Measurements from ENCODE around the gene KIF15.
A peak's percentile ranks its signal among the peaks of the same experiment; 100 is the strongest.
"Not testable (repeated sequence)": the region's sequence is repeated elsewhere in the genome, so short reads cannot be mapped to it uniquely, and the experiment has no call there.

The KIF15 gene, protein sequence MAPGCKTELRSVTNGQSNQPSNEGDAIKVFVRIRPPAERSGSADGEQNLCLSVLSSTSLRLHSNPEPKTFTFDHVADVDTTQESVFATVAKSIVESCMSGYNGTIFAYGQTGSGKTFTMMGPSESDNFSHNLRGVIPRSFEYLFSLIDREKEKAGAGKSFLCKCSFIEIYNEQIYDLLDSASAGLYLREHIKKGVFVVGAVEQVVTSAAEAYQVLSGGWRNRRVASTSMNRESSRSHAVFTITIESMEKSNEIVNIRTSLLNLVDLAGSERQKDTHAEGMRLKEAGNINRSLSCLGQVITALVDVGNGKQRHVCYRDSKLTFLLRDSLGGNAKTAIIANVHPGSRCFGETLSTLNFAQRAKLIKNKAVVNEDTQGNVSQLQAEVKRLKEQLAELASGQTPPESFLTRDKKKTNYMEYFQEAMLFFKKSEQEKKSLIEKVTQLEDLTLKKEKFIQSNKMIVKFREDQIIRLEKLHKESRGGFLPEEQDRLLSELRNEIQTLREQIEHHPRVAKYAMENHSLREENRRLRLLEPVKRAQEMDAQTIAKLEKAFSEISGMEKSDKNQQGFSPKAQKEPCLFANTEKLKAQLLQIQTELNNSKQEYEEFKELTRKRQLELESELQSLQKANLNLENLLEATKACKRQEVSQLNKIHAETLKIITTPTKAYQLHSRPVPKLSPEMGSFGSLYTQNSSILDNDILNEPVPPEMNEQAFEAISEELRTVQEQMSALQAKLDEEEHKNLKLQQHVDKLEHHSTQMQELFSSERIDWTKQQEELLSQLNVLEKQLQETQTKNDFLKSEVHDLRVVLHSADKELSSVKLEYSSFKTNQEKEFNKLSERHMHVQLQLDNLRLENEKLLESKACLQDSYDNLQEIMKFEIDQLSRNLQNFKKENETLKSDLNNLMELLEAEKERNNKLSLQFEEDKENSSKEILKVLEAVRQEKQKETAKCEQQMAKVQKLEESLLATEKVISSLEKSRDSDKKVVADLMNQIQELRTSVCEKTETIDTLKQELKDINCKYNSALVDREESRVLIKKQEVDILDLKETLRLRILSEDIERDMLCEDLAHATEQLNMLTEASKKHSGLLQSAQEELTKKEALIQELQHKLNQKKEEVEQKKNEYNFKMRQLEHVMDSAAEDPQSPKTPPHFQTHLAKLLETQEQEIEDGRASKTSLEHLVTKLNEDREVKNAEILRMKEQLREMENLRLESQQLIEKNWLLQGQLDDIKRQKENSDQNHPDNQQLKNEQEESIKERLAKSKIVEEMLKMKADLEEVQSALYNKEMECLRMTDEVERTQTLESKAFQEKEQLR (N-terminal part only)

DNA sequence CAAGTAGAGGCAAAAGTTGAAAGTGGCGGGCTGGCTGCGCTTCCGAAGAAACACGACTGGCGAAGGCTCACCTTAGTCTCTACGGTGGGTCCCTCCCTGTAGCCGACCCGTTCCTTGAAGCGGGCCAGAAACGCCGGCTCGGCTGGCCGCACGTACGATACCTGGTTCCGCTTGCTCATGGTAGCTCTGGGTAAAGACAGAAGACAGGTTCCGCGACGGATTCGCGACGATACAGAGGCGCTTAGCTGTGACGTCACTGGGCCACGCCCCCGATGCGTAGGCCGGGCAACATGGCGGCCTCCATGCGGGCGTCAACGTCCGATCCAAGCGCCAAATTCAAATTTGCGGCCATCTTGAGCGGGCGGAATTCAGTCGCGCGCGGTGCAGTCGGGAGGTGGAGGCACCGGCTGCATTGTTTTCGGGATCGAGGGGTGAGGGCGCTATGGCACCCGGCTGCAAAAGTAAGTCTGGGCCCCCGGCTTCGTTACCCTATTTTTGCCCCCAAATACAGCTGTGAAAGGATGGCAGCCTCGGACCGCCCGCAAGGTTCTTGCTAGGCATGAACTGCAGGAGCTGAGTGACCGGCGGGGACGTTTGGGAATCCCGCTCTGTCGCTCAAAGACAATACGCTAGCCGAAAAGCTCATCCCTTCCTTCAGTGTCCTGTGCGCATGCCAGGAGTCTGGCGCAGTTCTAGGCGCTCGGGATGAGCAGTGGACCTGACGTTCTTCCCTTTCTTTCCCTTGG is at the start of gene KIF15, which contains the start of gene KIAA1143:
Gene KIF15, plus strand, starts transcription at position 371 of the 746 bp plus-strand sequence. Its CDS starts 72 bp downstream, at position 443.
Gene KIAA1143, minus strand, starts transcription at position 196 of the 746 bp plus-strand sequence. Its CDS starts 17 bp downstream, at position 179.
- DNase-seq (ENCODE audit: low read depth) = peak; percentile 96

DNA sequence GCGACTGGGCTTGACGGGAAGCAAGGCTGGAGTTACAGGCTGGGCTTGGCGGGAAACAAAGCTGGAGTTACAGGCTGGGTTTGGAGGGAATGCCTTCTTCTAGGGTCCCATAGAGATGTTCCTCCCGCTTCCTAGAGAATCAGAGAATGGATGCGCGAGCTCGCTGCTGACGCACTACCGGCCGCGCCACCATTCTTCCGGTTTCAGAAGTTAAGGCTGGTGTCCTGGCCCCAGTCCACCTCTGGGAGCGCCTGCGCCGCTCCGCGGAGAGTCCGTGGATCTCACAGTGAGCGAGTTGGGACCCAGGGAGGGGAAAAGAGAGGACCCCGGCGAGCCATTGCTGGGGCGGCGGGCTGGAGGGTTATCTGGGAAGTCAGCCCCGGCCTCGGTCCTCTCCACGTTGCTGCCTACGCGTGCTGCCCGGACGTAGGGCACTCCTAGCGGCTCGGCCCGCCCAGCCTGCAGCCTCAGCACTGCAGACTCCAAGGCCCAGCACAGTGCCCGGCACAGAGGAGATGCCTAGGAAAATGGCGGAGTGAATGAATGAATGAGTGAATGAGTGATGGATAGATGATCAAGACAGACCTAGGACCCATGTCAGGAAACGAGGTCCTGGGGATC is 49.0 kb upstream of the KIF15 start, which contains the start of gene ZNF502:
Gene ZNF502, plus strand, starts transcription at position 206 of the 621 bp plus-strand sequence. CDS start 7,602 bp downstream, outside the sequence.
- DNase-seq (ENCODE audit: low read depth) = peak; percentile 47

DNA sequence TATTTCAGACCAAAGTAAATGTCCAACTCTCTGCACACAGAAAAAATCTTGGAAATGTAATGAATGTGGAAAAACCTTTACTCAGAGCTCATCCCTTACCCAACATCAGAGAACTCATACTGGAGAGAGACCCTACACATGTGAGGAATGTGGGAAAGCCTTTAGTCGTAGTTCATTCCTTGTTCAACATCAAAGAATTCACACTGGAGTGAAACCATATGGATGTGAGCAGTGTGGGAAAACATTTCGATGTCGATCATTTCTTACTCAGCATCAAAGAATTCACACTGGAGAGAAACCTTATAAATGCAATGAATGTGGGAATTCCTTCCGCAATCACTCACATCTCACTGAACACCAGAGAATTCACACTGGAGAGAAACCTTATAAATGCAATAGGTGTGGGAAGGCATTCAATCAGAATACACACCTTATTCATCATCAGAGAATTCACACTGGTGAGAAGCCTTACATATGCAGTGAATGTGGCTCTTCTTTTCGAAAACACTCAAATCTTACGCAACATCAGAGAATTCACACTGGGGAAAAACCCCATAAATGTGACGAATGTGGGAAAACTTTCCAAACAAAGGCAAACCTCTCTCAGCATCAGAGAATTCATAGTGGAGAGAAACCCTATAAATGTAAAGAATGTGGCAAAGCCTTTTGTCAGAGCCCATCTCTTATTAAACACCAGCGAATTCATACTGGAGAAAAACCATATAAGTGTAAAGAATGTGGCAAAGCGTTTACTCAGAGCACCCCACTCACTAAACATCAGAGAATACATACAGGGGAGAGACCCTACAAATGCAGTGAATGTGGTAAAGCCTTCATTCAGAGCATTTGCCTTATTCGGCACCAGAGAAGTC is 40.1 kb upstream of the KIF15 start:
- DNase-seq (ENCODE audit: low read depth) = no peak

DNA sequence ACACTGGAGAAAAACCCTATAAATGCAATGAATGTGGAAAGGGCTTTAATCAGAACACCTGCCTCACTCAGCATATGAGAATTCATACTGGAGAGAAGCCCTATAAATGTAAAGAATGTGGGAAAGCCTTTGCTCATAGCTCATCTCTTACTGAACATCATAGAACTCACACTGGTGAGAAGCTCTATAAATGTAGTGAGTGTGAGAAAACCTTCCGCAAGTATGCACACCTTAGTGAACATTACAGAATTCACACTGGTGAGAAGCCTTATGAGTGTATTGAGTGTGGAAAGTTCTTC is 39.5 kb upstream of the KIF15 start:
- DNase-seq (ENCODE audit: low read depth) = no peak

DNA sequence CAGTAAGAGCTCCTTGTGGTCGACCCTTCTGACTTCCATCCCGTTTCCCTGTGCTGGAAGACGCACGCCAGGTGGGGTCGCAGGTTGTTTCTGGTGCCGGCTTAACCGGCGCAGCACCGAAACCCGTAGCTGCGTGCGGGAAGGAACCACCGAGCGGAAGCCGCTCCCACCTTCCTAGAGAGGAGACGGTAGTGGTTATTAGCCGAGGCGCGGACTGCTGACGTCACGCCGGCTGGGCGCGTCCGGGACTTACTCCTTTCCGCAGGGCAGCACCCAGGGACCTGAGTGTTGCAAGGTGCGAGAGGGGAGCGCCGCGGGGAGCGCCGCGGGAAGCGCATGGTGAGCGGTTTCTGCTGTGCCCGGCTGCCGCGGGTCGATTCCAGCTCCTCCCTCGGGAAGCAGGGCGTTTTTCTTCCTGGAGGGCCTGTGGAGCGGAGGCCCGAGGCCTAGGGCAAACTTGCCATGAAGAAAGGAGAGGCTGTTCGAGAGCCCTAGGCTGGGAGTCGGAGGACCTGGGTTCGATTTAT is 32.1 kb upstream of the KIF15 start, which contains the start of gene ZNF501:
Gene ZNF501, plus strand, starts transcription at position 252 of the 527 bp plus-strand sequence. CDS start 4,787 bp downstream, outside the sequence.
- peak; percentile 73 for DNase-seq (ENCODE audit: low read depth)

DNA sequence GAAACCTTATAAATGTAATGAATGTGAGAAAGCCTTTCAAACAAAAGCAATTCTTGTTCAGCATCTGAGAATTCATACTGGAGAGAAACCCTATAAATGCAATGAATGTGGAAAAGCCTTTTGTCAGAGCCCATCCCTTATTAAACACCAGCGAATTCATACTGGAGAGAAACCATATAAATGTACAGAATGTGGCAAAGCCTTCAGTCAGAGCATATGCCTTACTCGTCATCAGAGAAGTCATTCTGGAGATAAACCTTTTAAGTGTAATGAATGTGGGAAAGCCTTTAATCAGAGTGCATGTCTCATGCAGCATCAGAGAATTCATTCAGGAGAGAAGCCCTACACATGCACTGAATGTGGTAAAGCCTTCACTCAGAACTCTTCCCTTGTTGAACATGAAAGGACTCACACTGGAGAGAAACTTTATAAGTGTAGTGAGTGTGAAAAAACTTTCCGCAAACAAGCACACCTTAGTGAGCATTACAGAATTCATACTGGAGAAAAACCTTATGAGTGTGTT is 26.9 kb upstream of the KIF15 start:
- DNase-seq (ENCODE audit: low read depth) = no peak

DNA sequence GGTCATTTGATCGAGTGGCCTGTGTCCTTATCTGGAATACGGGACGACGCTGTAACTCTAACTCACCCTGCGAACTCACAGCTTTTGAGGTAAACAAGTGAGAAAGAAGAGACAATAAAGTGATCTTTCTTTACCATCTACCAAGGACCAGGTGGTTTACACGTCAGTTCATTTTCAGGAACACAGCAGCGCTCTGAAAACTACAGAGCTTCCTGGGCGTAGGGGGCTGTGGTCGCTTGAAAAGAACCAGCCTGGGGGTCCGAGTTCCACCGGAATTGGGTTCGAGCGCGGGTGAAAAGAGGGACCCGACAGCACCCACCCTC is 532 bp upstream of the KIF15 start:
- DNase-seq (ENCODE audit: low read depth) = no peak

DNA sequence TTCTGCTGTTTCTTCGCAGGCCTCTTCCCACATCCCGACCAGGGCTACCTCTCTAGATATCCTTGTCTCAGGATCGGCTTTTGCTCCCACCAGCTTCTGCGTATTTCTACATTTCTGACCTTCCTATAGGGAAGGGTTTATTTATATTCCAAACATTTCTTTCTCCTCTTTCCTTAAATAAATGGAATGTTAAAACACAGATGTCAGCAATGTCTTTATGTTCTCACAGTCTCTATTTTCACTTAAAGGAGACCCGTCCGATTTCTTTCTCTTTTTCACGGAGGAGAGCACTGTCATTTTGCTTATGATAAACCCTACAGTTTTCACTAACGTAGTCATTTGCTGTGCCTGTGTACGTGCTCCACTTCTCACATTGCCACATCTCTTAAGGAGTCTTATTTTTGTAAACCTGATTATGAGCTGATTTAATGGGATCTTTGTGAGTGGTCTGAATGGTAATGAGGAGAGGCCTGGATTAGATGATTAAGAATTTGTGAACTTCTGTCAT is 630 bp downstream of the KIF15 start:
- DNase-seq (ENCODE audit: low read depth) = no peak

DNA sequence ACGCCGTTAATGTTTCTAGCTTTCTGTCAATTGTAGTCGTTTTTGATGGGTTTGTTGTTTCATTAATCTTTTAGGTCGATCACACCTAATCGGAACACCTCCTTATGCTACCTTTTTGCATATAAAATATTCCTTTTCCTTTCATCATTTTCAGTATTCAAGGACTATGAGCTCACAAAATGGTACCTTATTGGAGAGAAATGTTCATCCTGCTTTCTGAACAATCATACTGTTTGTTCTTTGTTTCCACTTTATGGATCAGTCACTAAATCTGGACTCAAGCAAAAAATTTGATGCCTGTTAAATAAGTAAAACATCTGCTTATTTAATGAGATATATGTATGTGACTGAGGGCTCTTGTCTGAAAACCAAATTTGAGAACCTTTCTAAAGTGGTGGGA is 1.1 kb downstream of the KIF15 start:
- DNase-seq (ENCODE audit: low read depth) = no peak

DNA sequence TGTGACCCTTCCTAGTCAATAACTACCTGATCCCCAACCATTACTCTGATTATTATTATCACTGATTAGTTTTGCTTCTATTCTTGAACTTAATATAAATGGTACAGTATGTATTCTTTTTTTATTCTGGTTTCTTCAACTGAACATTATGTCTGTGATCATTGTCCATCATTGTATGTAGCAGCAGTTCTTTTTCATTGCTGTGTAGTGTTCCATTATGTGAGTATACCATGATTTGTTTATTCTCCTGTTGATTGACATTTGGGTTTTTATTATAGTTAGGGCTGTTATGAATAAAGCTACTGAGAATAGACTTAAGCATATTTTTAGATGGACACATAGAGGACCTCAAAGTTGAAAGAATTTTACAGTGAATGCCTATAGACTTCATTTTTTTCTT is 2.7 kb downstream of the KIF15 start:
- no peak for DNase-seq (ENCODE audit: low read depth)

DNA sequence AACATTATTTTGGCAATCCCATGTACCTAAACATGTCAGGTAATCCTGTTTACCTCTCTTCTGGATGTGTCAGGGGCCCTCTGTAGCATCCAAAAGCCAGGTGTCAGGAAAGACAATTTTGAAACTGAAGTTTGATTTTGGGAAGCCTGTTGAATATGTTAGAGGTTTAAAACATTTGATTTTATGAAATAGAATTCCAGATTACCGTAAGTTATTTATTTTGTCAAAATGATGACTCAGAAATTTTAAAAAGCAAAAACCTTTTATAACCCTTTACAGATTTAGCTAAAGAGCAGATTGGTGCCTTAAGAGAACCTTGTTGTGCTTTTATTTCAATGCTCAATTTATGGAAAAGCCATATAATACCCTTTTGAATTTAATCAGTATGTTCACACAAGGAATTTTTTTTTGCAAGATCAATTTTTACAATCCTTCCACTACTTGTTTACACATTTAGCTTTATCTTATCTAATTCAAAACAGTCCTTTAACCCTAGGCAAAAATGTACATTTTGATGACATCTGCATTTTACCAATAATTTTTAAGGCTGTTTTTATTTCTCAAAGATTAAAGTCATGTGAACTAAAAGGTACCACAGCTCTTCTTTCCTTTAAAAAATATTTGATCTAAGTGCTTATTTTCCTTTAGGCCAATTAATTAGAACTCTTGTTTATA is 10.0 kb downstream of the KIF15 start:
- DNase-seq (ENCODE audit: low read depth) = no peak

DNA sequence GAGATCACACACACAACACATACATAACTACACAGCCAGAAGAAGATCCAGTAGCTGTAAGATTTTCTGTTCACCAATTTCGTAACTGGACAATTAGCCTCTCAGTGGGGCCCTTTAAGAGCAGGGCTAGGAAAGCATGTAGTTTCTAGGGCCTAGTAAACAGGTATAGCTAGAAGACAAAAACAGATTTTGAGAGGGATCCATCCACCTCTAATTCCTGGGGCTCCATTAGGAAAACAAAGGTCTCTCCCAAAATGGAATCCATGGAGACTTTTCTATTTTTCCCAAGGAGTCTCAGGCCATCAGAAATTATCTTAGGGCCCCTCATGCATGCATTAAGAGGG is 10.5 kb downstream of the KIF15 start:
- no peak for DNase-seq (ENCODE audit: low read depth)

DNA sequence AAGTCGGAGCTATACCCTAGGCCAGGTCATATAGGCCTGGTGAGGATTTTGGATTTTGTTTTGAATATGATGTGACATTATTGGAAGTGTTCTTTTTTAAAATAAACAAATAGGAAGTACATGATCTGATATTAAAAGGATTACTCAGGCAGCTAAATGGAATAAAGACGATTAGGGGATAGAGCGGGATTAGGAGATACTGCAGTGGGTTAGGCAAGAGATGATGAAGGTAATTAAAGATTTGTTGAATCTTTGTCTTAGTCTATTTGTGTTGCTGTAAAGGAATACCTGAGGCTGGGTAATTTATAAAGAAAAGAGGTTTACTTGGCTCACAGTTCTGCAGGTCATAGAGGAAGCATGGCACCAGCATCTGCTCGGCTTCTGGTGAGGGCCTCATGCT is 21.3 kb downstream of the KIF15 start:
- DNase-seq (ENCODE audit: low read depth) = no peak

DNA sequence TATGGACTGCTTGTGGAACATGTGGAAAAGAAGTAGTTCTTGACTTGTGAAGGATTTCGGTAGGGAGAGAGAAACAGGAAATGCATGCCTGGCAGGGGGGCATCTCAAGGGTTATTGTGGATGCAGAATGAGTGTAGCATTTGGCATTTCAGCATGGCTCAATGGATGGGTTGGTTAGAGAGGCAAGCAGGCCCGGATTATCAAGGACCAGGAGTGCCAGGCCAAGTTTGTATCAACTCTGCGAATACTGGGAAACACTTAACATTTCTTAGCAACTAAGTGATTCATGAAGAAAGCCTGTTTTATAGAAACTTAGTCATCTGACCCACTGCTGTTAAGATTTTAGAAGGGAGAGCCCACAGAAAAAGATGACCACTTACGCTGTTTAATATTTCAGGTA is 33.6 kb downstream of the KIF15 start:
- no peak for DNase-seq (ENCODE audit: low read depth)

DNA sequence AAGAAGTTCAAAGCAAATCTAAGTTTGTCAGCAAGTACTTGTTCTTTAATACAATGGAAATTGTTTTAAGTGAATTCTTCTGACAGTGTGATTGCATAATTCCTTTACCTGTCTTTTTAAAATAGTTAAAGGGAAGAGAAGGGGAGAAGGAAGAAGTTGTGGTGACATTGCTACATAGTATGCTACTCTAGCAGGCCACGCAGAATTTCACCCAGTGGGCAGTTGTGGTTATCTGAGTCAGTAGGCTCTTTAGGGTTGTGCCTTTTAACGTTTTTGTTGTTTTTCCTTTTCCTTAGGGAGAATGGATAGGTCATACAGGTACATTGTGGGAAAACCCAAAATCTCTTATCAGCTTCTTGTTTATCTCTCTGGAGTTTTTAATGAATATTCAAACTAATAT is 40.4 kb downstream of the KIF15 start:
- DNase-seq (ENCODE audit: low read depth) = no peak

DNA sequence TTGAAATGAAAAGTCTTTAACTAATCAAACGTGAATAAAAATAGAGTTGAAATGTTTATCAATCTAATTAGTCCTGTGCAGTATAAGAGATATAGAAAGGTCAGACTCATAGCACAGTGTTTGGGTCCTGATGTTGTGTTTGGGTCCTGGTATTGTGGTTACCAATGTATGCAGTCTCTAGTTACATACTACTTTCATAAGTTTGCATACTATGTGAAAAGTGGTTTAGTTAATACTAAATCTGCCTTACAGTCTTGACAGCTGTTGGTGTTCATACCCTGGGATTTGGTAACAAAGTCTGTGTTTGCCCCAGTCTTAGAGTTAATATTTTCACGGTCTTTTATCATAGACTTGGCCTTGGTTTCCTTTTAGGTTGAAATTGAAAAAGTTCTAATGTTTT is 41.7 kb downstream of the KIF15 start:
- no peak for DNase-seq (ENCODE audit: low read depth)

DNA sequence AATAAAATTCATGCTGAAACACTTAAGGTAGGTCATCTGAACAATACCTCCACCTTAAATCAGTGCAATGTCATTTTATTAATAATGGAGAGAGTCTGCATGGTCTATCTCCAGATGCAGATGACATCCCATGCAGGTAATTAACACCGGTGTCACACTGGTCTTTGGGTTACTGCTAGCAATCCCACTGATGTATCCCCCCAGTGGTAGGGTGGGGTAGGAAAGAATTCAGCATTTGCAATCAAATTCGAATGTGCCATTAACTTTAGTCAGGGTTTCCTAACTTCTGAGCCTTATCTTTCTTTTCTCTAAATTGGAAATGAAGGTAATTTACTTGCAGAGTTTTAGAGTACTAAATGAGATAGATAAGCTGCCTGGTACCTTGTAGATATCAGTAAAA is 44.4 kb downstream of the KIF15 start:
- DNase-seq (ENCODE audit: low read depth) = no peak

DNA sequence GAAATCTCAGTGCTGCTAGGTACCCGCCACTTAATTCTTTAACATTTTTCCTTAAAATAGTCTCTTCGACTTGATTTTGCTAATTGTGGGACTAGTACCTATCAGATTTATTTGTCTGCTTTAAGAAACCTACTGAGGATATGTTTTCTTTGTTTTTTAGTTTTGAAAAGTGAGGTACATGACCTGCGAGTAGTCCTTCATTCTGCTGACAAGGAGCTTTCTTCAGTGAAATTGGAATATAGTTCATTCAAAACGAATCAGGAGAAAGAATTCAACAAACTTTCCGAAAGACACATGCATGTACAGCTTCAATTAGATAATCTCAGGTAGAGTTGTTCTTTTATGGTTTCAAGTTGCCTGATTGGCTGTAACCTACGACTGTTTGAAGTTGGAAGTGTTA is 53.2 kb downstream of the KIF15 start:
- no peak for DNase-seq (ENCODE audit: low read depth)

DNA sequence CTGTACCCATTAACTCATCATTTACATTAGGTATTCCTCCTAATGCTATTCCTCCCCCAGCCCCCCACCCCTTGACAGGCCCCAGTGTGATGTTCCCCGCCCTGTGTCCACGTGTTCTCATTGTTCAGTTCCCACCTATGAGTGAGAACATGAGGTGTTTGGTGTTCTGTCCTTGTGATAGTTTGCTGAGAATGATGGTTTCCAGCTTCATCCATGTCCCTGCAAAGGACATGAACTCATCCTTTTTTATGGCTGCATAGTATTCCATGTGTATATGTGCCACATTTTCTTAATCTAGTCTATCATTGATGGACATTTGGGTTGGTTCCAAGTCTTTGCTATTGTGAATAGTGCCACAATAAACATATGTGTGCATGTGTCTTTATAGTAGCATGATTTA is 54.7 kb downstream of the KIF15 start:
- DNase-seq (ENCODE audit: low read depth) = not testable (repeated sequence)

Measured in activated T-cell treated with anti-CD3 and anti-CD28 coated beads for 1 hour (primary cell).